HG03571 (cell line): Measurements from ENCODE around the gene KIAA0513.
"Not testable (repeated sequence)": the region's sequence is repeated elsewhere in the genome, so short reads cannot be mapped to it uniquely, and the experiment has no call there.

ENCODE experiments used
- ATAC-seq: cut with Tn5 transposase; IDR thresholded peaks from one replicate; pipeline ENCODE4 v1.9.1; 2021; ENCODE audit not compliant: unreplicated experiment

Gene KIAA0513

GRCh38 chr16:85027958-85028684 is 526 bp downstream of the KIAA0513 start:
- ATAC-seq, result peak; percentile 18

GRCh38 chr16:85028685-85029407 is 1.3 kb downstream of the KIAA0513 start:
- ATAC-seq, result no peak

- no peak for ATAC-seq
Measured at GRCh38 chr16:85029408-85029784, 1.8 kb downstream of the KIAA0513 start.

- no peak for ATAC-seq
Measured at GRCh38 chr16:85029981-85030401, 2.4 kb downstream of the KIAA0513 start.

- no peak for ATAC-seq
Measured at GRCh38 chr16:85031451-85031850, 3.9 kb downstream of the KIAA0513 start.

- ATAC-seq, result not testable (repeated sequence)
Measured at GRCh38 chr16:85032187-85032586, 4.6 kb downstream of the KIAA0513 start.

- no peak for ATAC-seq
Measured at GRCh38 chr16:85033171-85033570, 5.6 kb downstream of the KIAA0513 start.

- ATAC-seq, result no peak
Measured at GRCh38 chr16:85034591-85035433, 7.2 kb downstream of the KIAA0513 start.

- no peak for ATAC-seq
Measured at GRCh38 chr16:85036236-85037049, 8.8 kb downstream of the KIAA0513 start.

GRCh38 chr16:85037050-85037410 is 9.4 kb downstream of the KIAA0513 start:
- no peak for ATAC-seq

GRCh38 chr16:85037721-85038120 is 10.1 kb downstream of the KIAA0513 start:
- no peak for ATAC-seq

GRCh38 chr16:85040685-85041084 is 13.1 kb downstream of the KIAA0513 start:
- ATAC-seq, result no peak

- ATAC-seq, result no peak
Measured at GRCh38 chr16:85041219-85042166, 13.9 kb downstream of the KIAA0513 start.

GRCh38 chr16:85042167-85042526 is 14.6 kb downstream of the KIAA0513 start:
- no peak for ATAC-seq

GRCh38 chr16:85042606-85043005 is 15.0 kb downstream of the KIAA0513 start:
- no peak for ATAC-seq

- no peak for ATAC-seq
Measured at GRCh38 chr16:85045077-85045476, 17.5 kb downstream of the KIAA0513 start.

GRCh38 chr16:85045641-85046471 is 18.3 kb downstream of the KIAA0513 start:
- ATAC-seq, result no peak

GRCh38 chr16:85046472-85046916 is 18.9 kb downstream of the KIAA0513 start:
- no peak for ATAC-seq
